HG03460 (cell line): ENCODE measurements around the gene OR51G1.

ENCODE experiments used
- ATAC-seq: cut with Tn5 transposase; IDR thresholded peaks from one replicate; pipeline ENCODE4 v1.9.1; 2021; ENCODE audit not compliant: unreplicated experiment

OR51G1 gene

GRCh38 chr11:4881188-4881587, 43.0 kb downstream of the OR51G1 start:
- no peak for ATAC-seq
